ENCODE data around the gene ADRA2A. TPM values are rescaled to one million over a fixed set of nuclear protein-coding genes. Genes with fewer than 3 reads are reported as not detected.
A peak's percentile ranks its signal among the peaks of the same experiment; 100 is the strongest.

Gene ADRA2A
- total RNA-seq, 2 experiments from 2014 or later: not detected

GRCh38 chr10:111119637-111120036 lies 42.8 kb downstream of the ADRA2A start:
- DNase-seq (peak; percentile 9), ATAC-seq (no peak)
- H3K9me3 Mint-ChIP-seq (ENCODE audit: low read depth): no peaks in the 10 kb centered on the region
- H3K36me3 Mint-ChIP-seq: no peaks in the 10 kb centered on the region
- CTCF ChIA-PET: no interaction called here
- H3K27me3 Mint-ChIP-seq: peaks cover 5% of the 10 kb centered on the region
- no peak overlapping the region for H3K4me3 Mint-ChIP-seq
- no peak overlapping the region for H3K27ac Mint-ChIP-seq
- no peaks in the 10 kb centered on the region for H3K4me1 Mint-ChIP-seq

GRCh38 chr10:111122127-111122526 lies 45.3 kb downstream of the ADRA2A start:
- no peak for ATAC-seq

GRCh38 chr10:111123883-111124282 lies 47.1 kb downstream of the ADRA2A start:
- peaks cover 5% of the 10 kb centered on the region for H3K27me3 Mint-ChIP-seq
- CTCF ChIA-PET: no interaction called here
- ATAC-seq: no peak

More at GRCh38 chr10:111122127-111122526, 45.3 kb downstream of the ADRA2A start:
- CTCF ChIA-PET: no interaction called here
- Mint-ChIP-seq H3K4me3 (no peak overlapping the region), H3K36me3 (no peaks in the 10 kb centered on the region), H3K27me3 (peaks cover 5% of the 10 kb centered on the region), H3K9me3 (ENCODE audit: low read depth) (no peaks in the 10 kb centered on the region), H3K4me1 (no peaks in the 10 kb centered on the region), H3K27ac (no peak overlapping the region)
- peak; percentile 8 for DNase-seq

GRCh38 chr10:111125102-111125501 lies 48.3 kb downstream of the ADRA2A start:
- Mint-ChIP-seq H3K9me3 (ENCODE audit: low read depth) (no peaks in the 10 kb centered on the region), H3K27ac (no peak overlapping the region), H3K4me1 (no peaks in the 10 kb centered on the region), H3K27me3 (peaks cover 5% of the 10 kb centered on the region), H3K36me3 (no peaks in the 10 kb centered on the region), H3K4me3 (no peak overlapping the region)
- no peak for ATAC-seq
- peak; percentile 12 for DNase-seq
- CTCF ChIA-PET: no interaction called here

More at GRCh38 chr10:111123883-111124282, 47.1 kb downstream of the ADRA2A start:
- H3K4me1 Mint-ChIP-seq: no peaks in the 10 kb centered on the region
- no peaks in the 10 kb centered on the region for H3K36me3 Mint-ChIP-seq
- H3K4me3 Mint-ChIP-seq: no peak overlapping the region
- no peak overlapping the region for H3K27ac Mint-ChIP-seq
- peak; percentile 26 for DNase-seq
- no peaks in the 10 kb centered on the region for H3K9me3 Mint-ChIP-seq (ENCODE audit: low read depth)

GRCh38 chr10:111126077-111126476 lies 49.2 kb downstream of the ADRA2A start:
- Mint-ChIP-seq H3K27ac (no peak overlapping the region), H3K27me3 (peaks cover 5% of the 10 kb centered on the region), H3K9me3 (ENCODE audit: low read depth) (no peaks in the 10 kb centered on the region), H3K4me3 (no peak overlapping the region), H3K4me1 (no peaks in the 10 kb centered on the region), H3K36me3 (no peaks in the 10 kb centered on the region)
- ATAC-seq: no peak
- DNase-seq: peak; percentile 5
- CTCF ChIA-PET: no interaction called here

GRCh38 chr10:111127081-111127848 lies 50.4 kb downstream of the ADRA2A start:
- no peak for ATAC-seq
- CTCF ChIA-PET: no interaction called here
- no peaks in the 10 kb centered on the region for H3K9me3 Mint-ChIP-seq (ENCODE audit: low read depth)
- H3K4me1 Mint-ChIP-seq: no peaks in the 10 kb centered on the region
- H3K27ac Mint-ChIP-seq: no peak overlapping the region
- H3K27me3 Mint-ChIP-seq: peaks cover 6% of the 10 kb centered on the region
- DNase-seq: peak; percentile 22
- no peaks in the 10 kb centered on the region for H3K36me3 Mint-ChIP-seq
- H3K4me3 Mint-ChIP-seq: no peak overlapping the region

GRCh38 chr10:111128331-111129180 lies 51.7 kb downstream of the ADRA2A start:
- no peaks in the 10 kb centered on the region for H3K9me3 Mint-ChIP-seq (ENCODE audit: low read depth)
- H3K4me3 Mint-ChIP-seq: no peak overlapping the region
- H3K27ac Mint-ChIP-seq: no peak overlapping the region
- no peaks in the 10 kb centered on the region for H3K4me1 Mint-ChIP-seq
- CTCF ChIA-PET: no interaction called here
- DNase-seq (peak; percentile 19), ATAC-seq (no peak)
- H3K36me3 Mint-ChIP-seq: no peaks in the 10 kb centered on the region
- H3K27me3 Mint-ChIP-seq: peaks cover 17% of the 10 kb centered on the region

- Mint-ChIP-seq H3K36me3 (no peaks in the 10 kb centered on the region), H3K4me1 (no peaks in the 10 kb centered on the region), H3K9me3 (ENCODE audit: low read depth) (no peaks in the 10 kb centered on the region), H3K4me3 (no peak overlapping the region), H3K27ac (no peak overlapping the region), H3K27me3 (peaks cover 24% of the 10 kb centered on the region)
- peak; percentile 35 for DNase-seq
- CTCF ChIA-PET: no interaction called here
- ATAC-seq: no peak
Observed at GRCh38 chr10:111129363-111129762, 52.5 kb downstream of the ADRA2A start.

- DNase-seq: peak; percentile 30
- CTCF ChIA-PET: no interaction called here
- no peak for ATAC-seq
- Mint-ChIP-seq H3K27ac (no peak overlapping the region), H3K4me1 (no peaks in the 10 kb centered on the region), H3K36me3 (no peaks in the 10 kb centered on the region), H3K9me3 (ENCODE audit: low read depth) (no peaks in the 10 kb centered on the region), H3K4me3 (no peak overlapping the region), H3K27me3 (peaks cover 33% of the 10 kb centered on the region)
Observed at GRCh38 chr10:111130471-111130870, 53.6 kb downstream of the ADRA2A start.

Other genes starting within 250 kb of the ADRA2A start
- 100 to 1,000 TPM in 1 of 2 experiments, 10 to 100 TPM in 1; 74.0 to 115 TPM for gene PDCD4, start 205.1 kb upstream of the ADRA2A start, total RNA-seq
- gene BBIP1, start 157.8 kb upstream of the ADRA2A start, total RNA-seq: 10 to 100 TPM; 23.1 to 24.8 TPM
- gene SHOC2, start 157.4 kb upstream of the ADRA2A start, total RNA-seq: 10 to 100 TPM; 39.3 to 43.2 TPM

Data from activated CD8-positive, alpha-beta memory T cell treated with anti-CD3 and anti-CD28 coated beads, Interleukin-2, amount 10 ng/mL, durations not matched to agents 7 days and 5 days (primary cell).